ENCODE results near the gene ZNF670.
A peak's percentile ranks its signal among the peaks of the same experiment; 100 is the strongest.

Gene ZNF670

DNA sequence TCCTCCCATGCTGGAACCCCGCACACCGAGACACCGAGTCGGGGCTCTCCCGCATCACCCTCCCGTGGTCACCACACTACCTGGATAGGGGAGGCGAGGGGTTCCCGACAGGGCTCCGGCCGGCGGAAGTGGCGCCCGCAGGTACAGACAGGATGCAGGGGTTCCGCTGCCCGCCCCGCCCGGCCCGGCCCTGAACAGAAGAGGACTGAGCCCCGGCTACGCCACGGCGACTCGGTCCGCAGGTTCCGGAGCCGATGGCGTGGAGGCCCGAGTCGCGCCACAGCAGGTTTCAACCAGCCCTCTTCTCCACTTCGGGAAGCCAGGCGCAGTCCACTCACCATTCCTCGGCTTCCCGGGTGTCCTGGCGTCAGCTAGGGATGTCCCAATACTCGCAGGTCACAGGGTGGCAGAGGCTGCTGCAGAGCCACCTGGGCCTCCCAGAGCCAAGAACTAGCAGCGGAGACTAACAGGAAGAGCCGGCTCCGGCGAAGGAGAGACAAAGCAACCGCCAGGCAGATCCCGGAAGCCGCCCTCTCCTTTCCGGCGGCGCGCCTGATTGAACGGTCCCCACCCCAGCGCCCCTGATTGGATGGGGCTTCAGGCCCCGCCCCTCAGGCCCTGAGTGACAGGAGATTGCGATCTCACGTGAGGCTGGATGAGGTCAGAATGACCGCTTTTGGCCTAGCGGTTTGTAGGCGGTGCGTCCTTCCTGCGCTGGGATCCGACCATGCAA is 25.4 kb upstream of the ZNF670 start, which contains the start of gene ZNF669:
Gene ZNF669, minus strand, starts transcription at position 498 of the 733 bp plus-strand sequence. Its CDS starts 157 bp downstream, at position 341.
- peak; percentile 96 for DNase-seq

- no peak for DNase-seq
Observed at GRCh38 chr1:247102381-247102780, 23.8 kb upstream of the ZNF670 start.

- DNase-seq = no peak
Observed at GRCh38 chr1:247100676-247101279, 22.2 kb upstream of the ZNF670 start.

- no peak for DNase-seq
Observed at GRCh38 chr1:247096958-247097357, 18.3 kb upstream of the ZNF670 start.

GRCh38 chr1:247096544-247096943 is 17.9 kb upstream of the ZNF670 start:
- no peak for DNase-seq

DNA sequence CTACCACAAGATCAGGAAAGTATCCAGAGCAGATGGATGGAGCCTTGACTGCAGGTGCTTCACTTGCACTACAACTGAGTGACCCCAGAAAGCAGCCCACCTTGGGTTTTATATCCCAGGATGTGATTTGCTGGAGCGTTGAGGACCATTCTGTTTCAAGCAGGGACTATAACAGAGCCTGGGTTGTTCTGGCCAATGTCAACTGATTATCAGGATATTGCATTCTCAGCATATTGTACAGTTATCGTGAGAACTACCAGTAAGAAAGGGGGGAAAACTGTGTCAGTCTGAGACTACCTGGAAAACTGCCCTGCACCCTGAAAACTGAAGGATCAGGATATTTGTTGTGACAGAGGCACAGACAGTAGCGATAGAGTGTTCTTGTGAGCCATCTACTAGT is 17.5 kb upstream of the ZNF670 start:
- DNase-seq = no peak

- no peak for DNase-seq
Observed at GRCh38 chr1:247090455-247090854, 11.8 kb upstream of the ZNF670 start.

- no peak for DNase-seq
Observed at GRCh38 chr1:247089616-247090375, 11.2 kb upstream of the ZNF670 start.

DNA sequence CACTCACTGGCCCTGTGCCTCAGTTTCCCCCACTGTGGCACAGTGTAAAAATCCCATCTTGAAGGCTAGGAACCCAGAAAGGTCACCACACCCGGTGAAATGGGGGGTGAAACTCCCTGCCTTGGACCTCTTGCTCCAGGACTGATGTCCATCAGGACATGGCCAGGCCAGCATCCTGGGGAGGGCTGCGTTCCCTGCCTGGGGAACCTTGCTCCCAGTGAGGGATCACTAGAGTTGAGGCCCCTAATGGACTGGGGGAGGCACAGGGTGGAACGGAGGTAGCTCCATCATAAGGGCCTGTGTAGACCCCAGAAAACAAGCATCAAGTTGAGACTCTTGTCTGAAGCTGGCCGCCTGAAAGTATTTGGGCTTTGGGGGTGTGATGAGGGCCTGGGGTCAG is 10.4 kb upstream of the ZNF670 start:
- no peak for DNase-seq

DNA sequence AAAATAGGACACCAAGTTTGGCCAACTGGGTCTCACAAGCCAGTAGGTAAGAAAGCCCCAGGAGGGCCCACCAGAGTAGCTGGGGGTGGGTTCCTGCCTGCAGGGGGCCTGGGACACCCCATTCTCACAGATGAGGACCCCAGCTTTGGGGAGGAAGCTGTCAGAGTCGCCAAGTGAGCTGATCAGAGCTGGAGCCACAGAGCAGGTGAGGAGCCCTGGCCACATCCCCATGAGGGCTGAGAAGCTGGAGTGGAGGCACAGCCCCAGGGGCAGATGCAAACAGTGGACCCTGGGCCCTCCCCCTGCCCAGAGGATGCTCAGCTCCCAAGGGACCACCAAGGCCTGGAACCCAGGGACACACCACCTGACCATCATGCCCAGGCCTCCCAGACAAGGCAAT is 8.6 kb upstream of the ZNF670 start:
- no peak for DNase-seq

- no peak for DNase-seq
Observed at GRCh38 chr1:247085310-247085709, 6.7 kb upstream of the ZNF670 start.

GRCh38 chr1:247084771-247085170 is 6.2 kb upstream of the ZNF670 start:
- DNase-seq = no peak

DNA sequence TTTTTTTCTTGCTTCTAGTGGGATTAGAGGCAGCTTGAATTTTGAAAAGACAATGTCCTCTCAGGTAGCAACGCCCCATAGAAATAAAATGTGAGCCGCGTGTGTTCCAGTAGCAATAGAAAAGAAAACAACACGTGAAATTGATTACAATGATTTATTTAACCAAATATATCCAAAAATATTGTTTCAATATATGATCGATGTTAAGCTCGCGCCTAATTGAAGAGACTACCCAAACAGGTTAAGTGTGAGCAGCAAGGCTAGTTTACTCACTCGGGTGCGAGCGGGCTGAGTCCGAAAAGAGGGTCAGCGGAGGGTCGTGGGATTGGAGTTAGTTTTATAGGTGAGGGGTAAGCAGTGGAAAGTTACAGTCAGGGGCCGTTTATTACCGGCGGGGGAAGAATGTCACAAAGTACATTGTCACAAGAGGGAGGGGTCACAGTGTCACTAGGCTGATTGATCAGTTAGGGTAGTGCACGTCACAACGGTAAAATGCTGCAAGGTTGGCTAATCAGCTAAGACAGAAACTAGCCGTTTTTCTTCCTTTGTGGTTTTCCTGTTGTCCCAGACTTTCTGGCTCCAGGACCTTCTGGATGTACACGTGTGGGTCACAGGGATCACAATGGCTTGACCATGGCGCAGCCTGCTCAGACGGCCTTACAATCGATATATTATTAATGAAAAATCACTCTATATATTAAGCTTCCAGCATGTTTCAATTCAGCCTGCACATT is 697 bp upstream of the ZNF670 start:
- no peak for DNase-seq

- DNase-seq = no peak
Observed at GRCh38 chr1:247077876-247078257, 744 bp downstream of the ZNF670 start.

DNA sequence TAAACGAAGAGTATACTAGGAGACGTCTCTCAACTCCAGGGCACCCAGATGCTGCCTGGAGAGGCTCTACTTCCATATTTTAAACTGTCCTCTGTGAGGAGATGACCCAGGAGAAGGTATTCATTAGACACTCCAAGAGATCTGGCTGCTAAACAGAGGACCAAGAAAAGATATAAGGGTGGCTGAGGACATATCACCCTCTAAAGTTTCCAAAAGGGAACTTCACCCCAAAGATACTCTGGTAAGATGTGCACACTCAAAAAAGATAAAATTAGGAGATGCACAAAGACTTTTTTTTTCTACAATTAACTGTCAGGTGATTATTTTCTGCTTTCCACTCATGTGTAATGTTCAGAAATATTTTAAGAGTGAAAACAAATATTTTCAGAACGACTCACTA is 1.4 kb downstream of the ZNF670 start:
- DNase-seq = no peak

GRCh38 chr1:247070645-247071044 is 8.0 kb downstream of the ZNF670 start:
- DNase-seq = no peak

DNA sequence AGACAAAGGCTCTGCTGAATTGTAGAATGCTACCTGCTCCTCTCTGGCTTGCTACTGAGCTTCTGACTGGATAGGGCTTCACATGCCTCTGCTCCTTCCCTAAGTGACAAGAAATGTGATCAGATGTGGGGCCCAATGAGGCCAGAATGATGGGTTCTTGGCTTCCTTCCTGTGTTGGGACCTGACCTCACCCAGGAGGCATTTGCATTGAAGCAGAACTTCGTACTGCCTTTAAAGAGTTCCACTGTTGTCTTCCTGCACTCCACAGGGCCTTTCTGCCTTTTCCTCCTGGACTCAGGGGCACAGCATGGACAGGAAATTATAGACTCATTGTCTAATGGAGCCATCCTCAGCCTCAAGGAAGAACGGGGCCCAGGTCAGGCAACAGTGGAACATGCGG is 14.3 kb downstream of the ZNF670 start:
- DNase-seq = no peak

DNA sequence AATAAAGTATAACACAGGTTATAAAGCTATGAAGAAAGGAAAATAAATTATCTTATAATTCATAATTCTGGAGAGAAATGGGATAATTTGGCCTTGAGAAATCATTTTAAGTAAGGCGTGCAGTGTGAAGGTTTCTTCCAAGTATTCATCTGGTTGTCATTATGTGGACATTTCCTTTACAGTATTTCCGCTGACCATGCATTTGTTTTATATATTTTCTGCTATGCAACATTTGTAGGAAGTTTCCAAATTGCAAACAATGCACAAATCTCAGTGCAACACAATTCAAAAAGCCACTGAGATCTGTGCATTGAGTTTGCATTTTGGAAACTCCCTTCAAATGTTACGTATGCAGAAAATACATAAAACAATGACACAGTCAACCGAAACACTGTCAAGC is 17.8 kb downstream of the ZNF670 start:
- no peak for DNase-seq

- DNase-seq = no peak
Observed at GRCh38 chr1:247056071-247056470, 22.5 kb downstream of the ZNF670 start.

GRCh38 chr1:247054992-247055415 is 23.6 kb downstream of the ZNF670 start:
- no peak for DNase-seq

DNA sequence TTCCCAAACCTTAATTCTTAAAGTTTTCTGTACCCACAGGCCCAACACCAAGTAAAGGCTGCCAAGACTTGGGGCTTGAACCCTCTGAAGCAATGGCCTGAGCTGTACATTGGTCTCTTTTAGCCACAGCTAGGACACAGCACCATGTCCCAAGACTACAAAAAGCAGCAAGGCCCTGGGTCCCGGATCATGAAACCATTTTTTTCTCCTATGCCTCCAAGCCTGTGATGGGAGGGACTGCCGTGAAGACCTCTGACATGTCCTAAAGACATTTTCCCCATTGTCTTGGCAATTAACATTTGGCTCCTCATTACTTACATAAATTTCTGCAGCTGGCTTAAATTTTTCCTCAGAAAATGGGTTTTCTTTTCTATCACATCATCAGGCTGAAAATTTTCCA is 30.9 kb downstream of the ZNF670 start:
- no peak for DNase-seq

DNA sequence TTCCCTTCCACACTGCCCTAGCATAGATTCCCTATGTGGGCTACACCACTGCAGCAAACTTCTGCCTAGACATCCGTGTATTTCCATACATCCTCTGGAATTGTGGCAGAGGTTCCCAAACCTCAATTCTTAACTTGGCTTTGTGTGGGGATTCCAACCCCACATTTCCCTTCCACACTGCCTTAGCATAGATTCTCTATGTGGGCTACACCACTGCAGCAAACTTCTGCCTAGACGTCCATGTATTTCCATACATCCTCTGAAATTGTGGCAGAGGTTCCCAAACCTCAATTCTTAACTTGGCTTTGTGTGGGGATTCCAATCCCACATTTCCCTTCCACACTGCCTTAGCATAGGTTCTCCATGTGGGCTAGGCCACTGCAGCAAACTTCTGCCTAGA is 31.4 kb downstream of the ZNF670 start:
- no peak for DNase-seq

GRCh38 chr1:247043406-247043805 is 35.2 kb downstream of the ZNF670 start:
- no peak for DNase-seq

Data from retina (tissue), 1 donor.